Neural cell (in vitro differentiated cells): Measurements from ENCODE around the gene NKAIN4. TPM values are rescaled to one million over a fixed set of nuclear protein-coding genes. Genes with fewer than 3 reads are reported as not detected.
A peak's percentile ranks its signal among the peaks of the same experiment; 100 is the strongest.

ENCODE experiments used
- H2AFZ ChIP-seq: fragments of 200-600, 300-800 bp; sonication (generic), shearing (Covaris generic); 2 replicates; pipeline ENCODE4 v1.6.0; 2014; ENCODE audit warnings: low read depth, mild to moderate bottlenecking, antibody characterized with exemption, low read length, moderate library complexity
- H3F3A ChIP-seq: fragments of 200-600 bp; shearing (Covaris generic); 2 replicates; pipeline ENCODE4 v1.6.1; 2016; ENCODE audit warnings: mild to moderate bottlenecking, moderate library complexity, mixed read lengths, antibody characterized with exemption, low read length; ENCODE audit not compliant: insufficient read depth, poor library complexity, severe bottlenecking
- H3K27ac ChIP-seq: fragments of 200-600, 300-800 bp; sonication (generic), shearing (Covaris generic); 2 replicates; pipeline ENCODE4 v1.5.1; 2014; ENCODE audit warnings: mild to moderate bottlenecking, low read length, moderate library complexity
- H3K27me3 ChIP-seq: fragments of 300-800, 200-600 bp; sonication (generic), shearing (Covaris generic); 2 replicates; pipeline ENCODE4 v1.6.0; 2014; ENCODE audit warnings: mild to moderate bottlenecking, low read depth, low read length, moderate library complexity; ENCODE audit not compliant: insufficient read depth
- H3K36me3 ChIP-seq: fragments of 300-800, 200-600 bp; sonication (generic), shearing (Covaris generic); 2 replicates; pipeline ENCODE4 v1.5.1; 2014; ENCODE audit warnings: mild to moderate bottlenecking, antibody characterized with exemption, low read length, moderate library complexity; ENCODE audit not compliant: insufficient read depth
- H3K4me2 ChIP-seq: fragments of 300-800, 200-600 bp; sonication (generic), shearing (Covaris generic); 2 replicates; pipeline ENCODE4 v1.6.0; 2014; ENCODE audit warnings: mild to moderate bottlenecking, low read length
- H3K4me3 ChIP-seq: fragments of 300-800, 200-600 bp; sonication (generic), shearing (Covaris generic); 2 replicates; pipeline ENCODE4 v1.5.1; 2014; ENCODE audit warnings: mild to moderate bottlenecking, low read length, moderate library complexity
- H3K79me2 ChIP-seq: fragments of 200-600 bp; shearing (Covaris generic); replicated peaks from 2 replicates; pipeline ENCODE4 v1.6.0; 2014; ENCODE audit warnings: mild to moderate bottlenecking, low read length, moderate library complexity; ENCODE audit not compliant: insufficient read depth
- H3K9ac ChIP-seq: fragments of 300-800, 200-600 bp; sonication (generic), shearing (Covaris generic); 2 replicates; pipeline ENCODE4 v1.6.1; 2016; ENCODE audit warnings: mild to moderate bottlenecking, low read length, mixed read lengths
- H3K9me2 ChIP-seq: fragments of 200-600 bp; shearing (Covaris generic); 2 replicates; pipeline ENCODE4 v1.6.1; 2016; ENCODE audit warnings: mild to moderate bottlenecking, low read length, mixed read lengths; ENCODE audit not compliant: insufficient read depth
- H3K9me3 ChIP-seq: fragments of 200-600, 300-800 bp; sonication (generic), shearing (Covaris generic); 2 replicates; pipeline ENCODE4 v1.6.1; 2016; ENCODE audit warnings: mild to moderate bottlenecking, mixed run types, low read length, moderate library complexity, mixed read lengths
- H4K20me1 ChIP-seq: fragments of 200-600 bp; shearing (Covaris generic); 2 replicates; pipeline ENCODE4 v1.6.1; 2016; ENCODE audit warnings: mild to moderate bottlenecking, mixed run types; ENCODE audit not compliant: insufficient read depth
- EP300 ChIP-seq: fragments of 450-650 bp; conservative IDR thresholded peaks from 2 replicates; pipeline ENCODE4 v1.6.1; 2014; ENCODE audit warnings: antibody characterized with exemption, mild to moderate bottlenecking, moderate library complexity; ENCODE audit not compliant: poor library complexity, severe bottlenecking
- EZH2 ChIP-seq: fragments of 200-600, 300-800 bp; shearing (Covaris generic), sonication (generic); IDR thresholded peaks from 2 replicates; pipeline ENCODE4 v1.6.1; 2014; ENCODE audit warnings: antibody characterized with exemption, low read length, borderline replicate concordance, mild to moderate bottlenecking; ENCODE audit not compliant: insufficient read depth, poor library complexity, severe bottlenecking
- MXI1 ChIP-seq: fragments of 450-650 bp; conservative IDR thresholded peaks from 2 replicates; pipeline ENCODE4 v1.6.1; 2014; ENCODE audit warnings: antibody characterized with exemption, mild to moderate bottlenecking; ENCODE audit not compliant: poor library complexity, severe bottlenecking
- POLR2AphosphoS5 ChIP-seq: IDR thresholded peaks from 2 replicates; pipeline ENCODE4 v1.6.1; 2012
- RAD21 ChIP-seq: fragments of 450-650 bp; conservative IDR thresholded peaks from 2 replicates; pipeline ENCODE4 v1.6.1; 2014; ENCODE audit warnings: antibody characterized with exemption, mild to moderate bottlenecking, moderate library complexity
- SMC3 ChIP-seq: fragments of 450-650 bp; conservative IDR thresholded peaks from 2 replicates; pipeline ENCODE4 v1.6.1; 2014; ENCODE audit warnings: antibody characterized with exemption, mild to moderate bottlenecking, moderate library complexity; ENCODE audit not compliant: poor library complexity
- TAF1 ChIP-seq: IDR thresholded peaks from 2 replicates; pipeline ENCODE4 v1.6.1; 2012; ENCODE audit warnings: low read depth
- polyA plus RNA-seq: library from polyadenylated mRNA; depleted of rRNA; stranded (reverse); fragments of >200 nt; gene quantifications from 2 replicates; pipeline ENCODE4 v1.2.3, GENCODE V29; 2014
- TF ChIP-seq, protein P1 (sequence below): IDR thresholded peaks from 2 replicates; pipeline ENCODE4 v1.6.1; 2012; ENCODE audit warnings: borderline replicate concordance
- TF ChIP-seq, protein P2 (sequence below): fragments of 450-650 bp; IDR thresholded peaks from 2 replicates; pipeline ENCODE4 v1.5.1; 2014; ENCODE audit warnings: antibody characterized with exemption, mild to moderate bottlenecking, moderate library complexity; ENCODE audit not compliant: poor library complexity, severe bottlenecking

NKAIN4 gene
- polyA plus RNA-seq, 1 donor from 2014 or later: 11.2 TPM

DNA sequence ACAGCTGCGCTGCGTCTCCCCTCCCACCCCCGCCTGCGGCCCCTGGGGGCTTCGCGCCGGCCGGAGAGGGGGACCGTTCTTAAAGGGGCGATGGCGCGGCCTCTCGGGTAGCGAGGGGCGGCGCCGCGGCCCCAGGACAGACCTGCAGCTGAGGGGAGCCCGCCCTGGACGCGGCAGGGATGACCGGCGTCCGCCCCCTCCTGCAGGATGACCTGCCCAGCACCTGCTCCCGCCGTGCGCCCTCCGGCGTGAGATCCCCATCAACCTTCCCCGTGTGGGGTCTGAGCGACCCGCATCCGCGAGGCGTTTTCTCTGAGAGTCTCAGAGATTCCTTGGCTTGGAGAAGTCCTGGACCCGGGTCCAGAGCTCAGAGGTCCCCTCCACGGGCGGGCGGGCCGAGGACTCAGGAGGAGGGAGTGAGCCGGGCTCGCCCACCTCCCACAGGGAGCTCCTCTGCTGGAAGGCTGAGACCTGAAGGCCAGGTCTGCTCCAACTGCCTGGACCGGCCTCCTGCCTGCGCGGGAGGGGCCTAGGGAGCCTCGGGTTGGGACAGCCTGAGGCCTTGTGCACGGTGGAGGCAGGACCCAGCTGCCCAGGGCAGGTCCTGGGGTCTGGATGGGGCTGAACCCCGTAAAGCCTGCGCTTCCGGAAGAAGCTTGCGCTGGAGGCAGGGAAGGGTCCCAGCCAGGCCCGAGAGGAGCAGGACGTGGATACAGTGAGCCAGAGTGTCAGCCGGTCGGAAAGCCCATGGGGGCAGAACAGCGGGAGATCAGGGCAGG lies 532 bp upstream of the NKAIN4 start:
- Histone ChIP-seq H3K9me2 (no peaks in the 10 kb centered on the region), H3K27ac (no peak overlapping the region)

DNA sequence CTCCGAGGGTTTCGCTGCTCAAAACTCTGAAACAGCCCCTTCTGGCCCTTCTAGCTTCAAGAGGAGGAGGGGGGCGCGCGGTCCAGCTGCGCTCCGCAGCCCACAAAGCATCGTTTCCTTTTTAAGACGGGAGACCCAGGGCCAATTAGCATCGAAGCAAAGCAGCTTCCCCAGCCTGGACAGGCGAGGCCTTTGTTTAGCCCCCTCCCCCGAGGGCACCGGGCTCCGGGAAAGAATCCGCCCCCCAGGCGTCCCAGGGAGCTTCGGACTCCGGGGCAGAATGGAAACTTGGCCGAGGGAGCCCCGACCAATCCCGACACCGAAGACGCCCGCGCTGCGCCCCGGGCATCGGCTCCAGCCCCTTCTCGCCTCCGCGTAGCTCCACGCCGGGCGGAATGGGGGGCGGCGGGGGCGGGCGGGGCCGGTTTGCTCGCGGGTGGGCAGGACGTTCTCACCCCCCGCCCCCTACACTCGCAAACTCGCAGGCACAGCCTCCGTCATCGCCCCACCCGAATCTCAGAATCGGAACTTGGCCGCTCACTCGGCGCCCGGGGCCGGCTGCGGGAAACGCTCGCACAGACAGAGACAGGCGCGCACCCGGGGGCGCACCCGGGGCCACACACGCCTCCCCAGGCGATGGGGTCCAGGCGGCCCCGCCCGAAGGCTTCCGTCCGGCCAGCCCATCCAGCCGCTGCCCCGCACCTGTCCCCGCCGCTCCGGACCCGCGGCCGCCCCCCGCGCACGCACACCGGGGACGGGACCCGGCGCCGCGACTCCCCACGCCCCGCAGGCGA lies 628 bp downstream of the NKAIN4 start:
- Histone ChIP-seq H3F3A (no peaks in the 10 kb centered on the region), H3K9me2 (no peaks in the 10 kb centered on the region), H3K4me2 (no peak overlapping the region), H3K9me3 (no peaks in the 10 kb centered on the region), H3K9ac (peak overlapping the region; percentile 47), H3K79me2 (peaks cover 16% of the 10 kb centered on the region), H2AFZ (no peak overlapping the region), H3K27me3 (peaks cover 19% of the 10 kb centered on the region), H4K20me1 (no peaks in the 10 kb centered on the region), H3K27ac (no peak overlapping the region), H3K4me3 (peak overlapping the region; percentile 60), H3K36me3 (no peaks in the 10 kb centered on the region)
- TF ChIP-seq SMC3: no peak
- TF ChIP-seq MXI1: peak; percentile 25

More for the DNA sequence above, 532 bp upstream of the NKAIN4 start:
- Histone ChIP-seq H3K36me3 (no peaks in the 10 kb centered on the region), H4K20me1 (no peaks in the 10 kb centered on the region), H3K4me3 (peak overlapping the region; percentile 60), H3K4me2 (no peak overlapping the region), H3K9me3 (no peaks in the 10 kb centered on the region), H3K9ac (peak overlapping the region; percentile 47), H3K27me3 (peaks cover 19% of the 10 kb centered on the region), H3K79me2 (peaks cover 16% of the 10 kb centered on the region), H3F3A (no peaks in the 10 kb centered on the region), H2AFZ (no peak overlapping the region)
- no peak for TF ChIP-seq RAD21
- TF ChIP-seq EP300: no peak
- TF ChIP-seq, protein P1, sequence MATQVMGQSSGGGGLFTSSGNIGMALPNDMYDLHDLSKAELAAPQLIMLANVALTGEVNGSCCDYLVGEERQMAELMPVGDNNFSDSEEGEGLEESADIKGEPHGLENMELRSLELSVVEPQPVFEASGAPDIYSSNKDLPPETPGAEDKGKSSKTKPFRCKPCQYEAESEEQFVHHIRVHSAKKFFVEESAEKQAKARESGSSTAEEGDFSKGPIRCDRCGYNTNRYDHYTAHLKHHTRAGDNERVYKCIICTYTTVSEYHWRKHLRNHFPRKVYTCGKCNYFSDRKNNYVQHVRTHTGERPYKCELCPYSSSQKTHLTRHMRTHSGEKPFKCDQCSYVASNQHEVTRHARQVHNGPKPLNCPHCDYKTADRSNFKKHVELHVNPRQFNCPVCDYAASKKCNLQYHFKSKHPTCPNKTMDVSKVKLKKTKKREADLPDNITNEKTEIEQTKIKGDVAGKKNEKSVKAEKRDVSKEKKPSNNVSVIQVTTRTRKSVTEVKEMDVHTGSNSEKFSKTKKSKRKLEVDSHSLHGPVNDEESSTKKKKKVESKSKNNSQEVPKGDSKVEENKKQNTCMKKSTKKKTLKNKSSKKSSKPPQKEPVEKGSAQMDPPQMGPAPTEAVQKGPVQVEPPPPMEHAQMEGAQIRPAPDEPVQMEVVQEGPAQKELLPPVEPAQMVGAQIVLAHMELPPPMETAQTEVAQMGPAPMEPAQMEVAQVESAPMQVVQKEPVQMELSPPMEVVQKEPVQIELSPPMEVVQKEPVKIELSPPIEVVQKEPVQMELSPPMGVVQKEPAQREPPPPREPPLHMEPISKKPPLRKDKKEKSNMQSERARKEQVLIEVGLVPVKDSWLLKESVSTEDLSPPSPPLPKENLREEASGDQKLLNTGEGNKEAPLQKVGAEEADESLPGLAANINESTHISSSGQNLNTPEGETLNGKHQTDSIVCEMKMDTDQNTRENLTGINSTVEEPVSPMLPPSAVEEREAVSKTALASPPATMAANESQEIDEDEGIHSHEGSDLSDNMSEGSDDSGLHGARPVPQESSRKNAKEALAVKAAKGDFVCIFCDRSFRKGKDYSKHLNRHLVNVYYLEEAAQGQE: no peak
- no peak for TF ChIP-seq TAF1

DNA sequence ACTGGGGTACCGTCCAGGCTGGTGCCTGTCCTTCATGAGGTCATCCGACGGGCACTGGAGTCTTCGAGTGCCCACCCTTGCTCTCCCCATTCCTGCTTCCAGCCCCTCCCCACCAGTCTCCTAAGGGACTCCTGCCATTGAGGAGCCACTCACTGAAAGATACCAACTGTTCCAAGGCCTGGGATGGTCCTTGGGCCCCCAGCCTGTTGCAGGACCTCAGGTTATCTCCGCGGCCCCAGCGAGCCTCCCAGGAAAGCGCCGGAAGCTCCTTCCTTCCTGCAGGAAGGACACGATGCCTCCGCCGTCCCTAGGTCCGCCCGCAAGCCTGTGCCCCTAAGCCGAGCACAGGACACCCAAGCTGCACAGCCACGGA lies 1.2 kb downstream of the NKAIN4 start:
- H3K4me3 ChIP-seq: peak overlapping the region; percentile 60
- H3K36me3 ChIP-seq: no peaks in the 10 kb centered on the region
- peaks cover 19% of the 10 kb centered on the region for H3K27me3 ChIP-seq
- no peak overlapping the region for H3K4me2 ChIP-seq
- H3K9me3 ChIP-seq: no peaks in the 10 kb centered on the region
- H3K9ac ChIP-seq: peak overlapping the region; percentile 23
- no peaks in the 10 kb centered on the region for H3K9me2 ChIP-seq
- H4K20me1 ChIP-seq: no peaks in the 10 kb centered on the region
- H3K27ac ChIP-seq: no peak overlapping the region
- H3F3A ChIP-seq: no peaks in the 10 kb centered on the region
- peaks cover 16% of the 10 kb centered on the region for H3K79me2 ChIP-seq
- TF ChIP-seq, protein P1: no peak
- TF ChIP-seq SMC3: no peak
- no peak for TF ChIP-seq EP300
- TF ChIP-seq, protein P2, sequence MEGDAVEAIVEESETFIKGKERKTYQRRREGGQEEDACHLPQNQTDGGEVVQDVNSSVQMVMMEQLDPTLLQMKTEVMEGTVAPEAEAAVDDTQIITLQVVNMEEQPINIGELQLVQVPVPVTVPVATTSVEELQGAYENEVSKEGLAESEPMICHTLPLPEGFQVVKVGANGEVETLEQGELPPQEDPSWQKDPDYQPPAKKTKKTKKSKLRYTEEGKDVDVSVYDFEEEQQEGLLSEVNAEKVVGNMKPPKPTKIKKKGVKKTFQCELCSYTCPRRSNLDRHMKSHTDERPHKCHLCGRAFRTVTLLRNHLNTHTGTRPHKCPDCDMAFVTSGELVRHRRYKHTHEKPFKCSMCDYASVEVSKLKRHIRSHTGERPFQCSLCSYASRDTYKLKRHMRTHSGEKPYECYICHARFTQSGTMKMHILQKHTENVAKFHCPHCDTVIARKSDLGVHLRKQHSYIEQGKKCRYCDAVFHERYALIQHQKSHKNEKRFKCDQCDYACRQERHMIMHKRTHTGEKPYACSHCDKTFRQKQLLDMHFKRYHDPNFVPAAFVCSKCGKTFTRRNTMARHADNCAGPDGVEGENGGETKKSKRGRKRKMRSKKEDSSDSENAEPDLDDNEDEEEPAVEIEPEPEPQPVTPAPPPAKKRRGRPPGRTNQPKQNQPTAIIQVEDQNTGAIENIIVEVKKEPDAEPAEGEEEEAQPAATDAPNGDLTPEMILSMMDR: no peak
- TF ChIP-seq RAD21: no peak
- TF ChIP-seq POLR2AphosphoS5: no peak
- no peak for TF ChIP-seq EZH2
- TF ChIP-seq TAF1: no peak
- TF ChIP-seq MXI1: no peak
- no peak overlapping the region for H2AFZ ChIP-seq
